HG02970 (cell line): Measurements from ENCODE around the gene UGT2A1.
"Not testable (repeated sequence)": the region's sequence is repeated elsewhere in the genome, so short reads cannot be mapped to it uniquely, and the experiment has no call there.

Source experiments
- ATAC-seq: cut with Tn5 transposase; IDR thresholded peaks from one replicate; pipeline ENCODE4 v1.9.1; 2021; ENCODE audit warnings: mild to moderate bottlenecking, moderate library complexity, moderate number of reproducible peaks; ENCODE audit not compliant: unreplicated experiment, low FRiP score

Gene UGT2A1

GRCh38 chr4:69653147-69653546 lies at the start of gene UGT2A1:
UGT2A1 (minus strand) TSS chr4:69653247; CDS start chr4:69647644, 5,603 bp downstream.
- ATAC-seq, result no peak

- ATAC-seq, result no peak
Observed at GRCh38 chr4:69702201-69702600, 49.2 kb upstream of the UGT2A1 start.

- no peak for ATAC-seq
Observed at GRCh38 chr4:69701696-69702095, 48.6 kb upstream of the UGT2A1 start.

GRCh38 chr4:69697536-69698242 lies 44.6 kb upstream of the UGT2A1 start:
- ATAC-seq, result no peak

GRCh38 chr4:69689599-69689998 lies 36.6 kb upstream of the UGT2A1 start:
- ATAC-seq, result no peak

GRCh38 chr4:69684804-69685203 lies 31.8 kb upstream of the UGT2A1 start:
- no peak for ATAC-seq

- ATAC-seq, result no peak
Observed at GRCh38 chr4:69668680-69669079, 15.6 kb upstream of the UGT2A1 start.

GRCh38 chr4:69664009-69664408 lies 11.0 kb upstream of the UGT2A1 start:
- not testable (repeated sequence) for ATAC-seq

GRCh38 chr4:69661130-69661803 lies 8.2 kb upstream of the UGT2A1 start:
- ATAC-seq, result not testable (repeated sequence)

- ATAC-seq, result no peak
Observed at GRCh38 chr4:69658133-69658532, 5.1 kb upstream of the UGT2A1 start.

GRCh38 chr4:69656653-69657158 lies 3.7 kb upstream of the UGT2A1 start:
- ATAC-seq, result no peak

GRCh38 chr4:69650872-69651271 lies 2.2 kb downstream of the UGT2A1 start:
- ATAC-seq, result no peak

GRCh38 chr4:69649629-69650028 lies 3.4 kb downstream of the UGT2A1 start:
- no peak for ATAC-seq

GRCh38 chr4:69649207-69649606 lies 3.8 kb downstream of the UGT2A1 start:
- no peak for ATAC-seq

- no peak for ATAC-seq
Observed at GRCh38 chr4:69642961-69643360, 10.1 kb downstream of the UGT2A1 start.

GRCh38 chr4:69640289-69640688 lies 12.8 kb downstream of the UGT2A1 start:
- no peak for ATAC-seq

GRCh38 chr4:69639542-69639941 lies 13.5 kb downstream of the UGT2A1 start, which contains the start of gene UGT2A2:
UGT2A2 (minus strand) TSS chr4:69639642; CDS start chr4:69639640, 2 bp downstream.
- no peak for ATAC-seq

- no peak for ATAC-seq
Observed at GRCh38 chr4:69617083-69617694, 35.9 kb downstream of the UGT2A1 start.

- no peak for ATAC-seq
Observed at GRCh38 chr4:69610484-69610883, 42.6 kb downstream of the UGT2A1 start.

- no peak for ATAC-seq
Observed at GRCh38 chr4:69601065-69601464, 52.0 kb downstream of the UGT2A1 start.

- no peak for ATAC-seq
Observed at GRCh38 chr4:69600013-69600412, 53.0 kb downstream of the UGT2A1 start.
